ENCODE data around the gene CRISP3. TPM values are rescaled to one million over a fixed set of nuclear protein-coding genes. Genes with fewer than 3 reads are reported as not detected.

The CRISP3 gene
- total RNA-seq, 2 donors from 2014 or later: not detected

DNA sequence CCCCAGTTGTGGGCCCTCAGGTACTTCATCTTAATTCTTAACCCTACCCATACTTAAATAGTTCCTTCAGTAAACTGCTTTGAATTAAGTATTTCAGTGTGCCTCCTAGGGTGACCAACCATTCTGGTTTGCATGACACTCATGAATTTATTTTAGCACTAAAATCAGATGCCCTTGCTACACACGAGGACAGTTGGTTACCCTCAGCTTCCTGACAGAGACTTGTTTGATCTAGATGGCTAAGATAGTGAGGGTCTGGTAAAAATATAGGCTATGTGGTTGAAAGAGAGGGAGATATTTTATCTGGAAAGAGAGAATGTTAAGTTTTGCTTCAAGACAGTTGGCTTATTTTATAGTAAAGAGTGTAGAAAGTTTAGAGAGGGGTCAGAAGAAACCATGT is 32.3 kb upstream of the CRISP3 start:
- Histone ChIP-seq H3K4me1 (ENCODE audit: control insufficient read depth, insufficient read depth, low read length) (no peaks in the 10 kb centered on the region), H3K4me3 (ENCODE audit: low read length) (no peak overlapping the region), H3K27me3 (ENCODE audit: control insufficient read depth, insufficient read depth, low read length, poor library complexity, severe bottlenecking) (no peaks in the 10 kb centered on the region), H3K27ac (ENCODE audit: low read depth, low read length) (no peak overlapping the region), H3K9me3 (ENCODE audit: control insufficient read depth, low read length) (peaks cover 16% of the 10 kb centered on the region), H3K36me3 (ENCODE audit: control insufficient read depth, insufficient read depth, low read length) (no peaks in the 10 kb centered on the region), H3K9ac (ENCODE audit: extremely low read depth, low read length, poor library complexity, severe bottlenecking) (no peak overlapping the region)
- no peaks in the 10 kb centered on the region for H3K27me3 Mint-ChIP-seq (ENCODE audit: insufficient read depth)
- peaks cover 4% of the 10 kb centered on the region for H3K4me1 Mint-ChIP-seq
- no peak for DNase-seq
- H3K9me3 Mint-ChIP-seq: peaks cover 11% of the 10 kb centered on the region
- H3K4me3 Mint-ChIP-seq: no peak overlapping the region
- TF ChIP-seq CTCF (conservative IDR thresholded peaks at IDR 0.05): no peak
- H3K36me3 Mint-ChIP-seq (ENCODE audit: low read depth): peaks cover 6% of the 10 kb centered on the region
- 50 to 88% methylated on average over 1 of the region's 1 CpG for WGBS, 2 experiments (ENCODE audit: insufficient coverage in 1 of 2, insufficient read length in 1 of 2)
- H3K27ac Mint-ChIP-seq: no peak overlapping the region

DNA sequence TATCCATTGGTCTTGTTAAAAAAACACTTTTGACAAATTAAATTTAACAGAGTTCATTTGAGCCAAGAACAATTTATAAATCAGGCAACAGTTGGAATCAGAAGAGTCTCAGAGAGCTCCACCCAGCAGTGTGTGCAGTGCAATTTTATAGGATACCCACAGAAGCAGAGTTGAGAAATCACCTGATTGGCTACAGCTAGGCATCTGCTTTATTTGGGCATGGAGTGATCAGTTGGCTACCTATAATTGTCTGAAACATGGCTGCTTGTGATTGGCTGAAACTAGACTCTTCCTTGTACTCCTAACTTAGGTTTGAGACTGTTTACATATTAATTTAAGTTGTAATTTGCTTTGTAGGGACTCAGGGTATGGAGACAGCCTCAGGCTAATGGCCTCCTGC is 30.9 kb upstream of the CRISP3 start:
- no peak for DNase-seq
- H3K36me3 Mint-ChIP-seq (ENCODE audit: low read depth): peaks cover 6% of the 10 kb centered on the region
- no peaks in the 10 kb centered on the region for H3K27me3 Mint-ChIP-seq (ENCODE audit: insufficient read depth)
- Histone ChIP-seq H3K27ac (ENCODE audit: low read depth, low read length) (no peak overlapping the region), H3K36me3 (ENCODE audit: control insufficient read depth, insufficient read depth, low read length) (no peaks in the 10 kb centered on the region), H3K4me1 (ENCODE audit: control insufficient read depth, insufficient read depth, low read length) (no peaks in the 10 kb centered on the region), H3K4me3 (ENCODE audit: low read length) (no peak overlapping the region), H3K9me3 (ENCODE audit: control insufficient read depth, low read length) (peaks cover 17% of the 10 kb centered on the region), H3K9ac (ENCODE audit: extremely low read depth, low read length, poor library complexity, severe bottlenecking) (no peak overlapping the region), H3K27me3 (ENCODE audit: control insufficient read depth, insufficient read depth, low read length, poor library complexity, severe bottlenecking) (no peaks in the 10 kb centered on the region)
- peaks cover 4% of the 10 kb centered on the region for H3K4me1 Mint-ChIP-seq
- H3K4me3 Mint-ChIP-seq: no peak overlapping the region
- no peak overlapping the region for H3K27ac Mint-ChIP-seq
- no peak for TF ChIP-seq CTCF (conservative IDR thresholded peaks at IDR 0.05)
- H3K9me3 Mint-ChIP-seq: peaks cover 11% of the 10 kb centered on the region

- Mint-ChIP-seq H3K4me3 (no peak overlapping the region), H3K36me3 (ENCODE audit: low read depth) (peaks cover 6% of the 10 kb centered on the region), H3K27ac (no peak overlapping the region), H3K27me3 (ENCODE audit: insufficient read depth) (no peaks in the 10 kb centered on the region), H3K9me3 (peaks cover 11% of the 10 kb centered on the region), H3K4me1 (no peaks in the 10 kb centered on the region)
- no peaks in the 10 kb centered on the region for H3K36me3 ChIP-seq (ENCODE audit: control insufficient read depth, insufficient read depth, low read length)
- H3K27ac ChIP-seq (ENCODE audit: low read depth, low read length): no peak overlapping the region
- no peak for DNase-seq
- 42 to 72% methylated on average over 2 to 5 of the region's 5 CpGs for WGBS, 2 experiments (ENCODE audit: insufficient coverage in 1 of 2, insufficient read length in 1 of 2)
- no peaks in the 10 kb centered on the region for H3K27me3 ChIP-seq (ENCODE audit: control insufficient read depth, insufficient read depth, low read length, poor library complexity, severe bottlenecking)
- peak overlapping the region; percentile 18 for H3K4me3 ChIP-seq (ENCODE audit: low read length)
- H3K9me3 ChIP-seq (ENCODE audit: control insufficient read depth, low read length): peaks cover 17% of the 10 kb centered on the region
- no peak for TF ChIP-seq CTCF (conservative IDR thresholded peaks at IDR 0.05)
- H3K4me1 ChIP-seq (ENCODE audit: control insufficient read depth, insufficient read depth, low read length): no peaks in the 10 kb centered on the region
- H3K9ac ChIP-seq (ENCODE audit: extremely low read depth, low read length, poor library complexity, severe bottlenecking): no peak overlapping the region
Measured at GRCh38 chr6:49772285-49772684, 28.1 kb upstream of the CRISP3 start.

All from endodermal cell (in vitro differentiated cells).